ENCODE results near the gene MRC1.

Gene MRC1

DNA sequence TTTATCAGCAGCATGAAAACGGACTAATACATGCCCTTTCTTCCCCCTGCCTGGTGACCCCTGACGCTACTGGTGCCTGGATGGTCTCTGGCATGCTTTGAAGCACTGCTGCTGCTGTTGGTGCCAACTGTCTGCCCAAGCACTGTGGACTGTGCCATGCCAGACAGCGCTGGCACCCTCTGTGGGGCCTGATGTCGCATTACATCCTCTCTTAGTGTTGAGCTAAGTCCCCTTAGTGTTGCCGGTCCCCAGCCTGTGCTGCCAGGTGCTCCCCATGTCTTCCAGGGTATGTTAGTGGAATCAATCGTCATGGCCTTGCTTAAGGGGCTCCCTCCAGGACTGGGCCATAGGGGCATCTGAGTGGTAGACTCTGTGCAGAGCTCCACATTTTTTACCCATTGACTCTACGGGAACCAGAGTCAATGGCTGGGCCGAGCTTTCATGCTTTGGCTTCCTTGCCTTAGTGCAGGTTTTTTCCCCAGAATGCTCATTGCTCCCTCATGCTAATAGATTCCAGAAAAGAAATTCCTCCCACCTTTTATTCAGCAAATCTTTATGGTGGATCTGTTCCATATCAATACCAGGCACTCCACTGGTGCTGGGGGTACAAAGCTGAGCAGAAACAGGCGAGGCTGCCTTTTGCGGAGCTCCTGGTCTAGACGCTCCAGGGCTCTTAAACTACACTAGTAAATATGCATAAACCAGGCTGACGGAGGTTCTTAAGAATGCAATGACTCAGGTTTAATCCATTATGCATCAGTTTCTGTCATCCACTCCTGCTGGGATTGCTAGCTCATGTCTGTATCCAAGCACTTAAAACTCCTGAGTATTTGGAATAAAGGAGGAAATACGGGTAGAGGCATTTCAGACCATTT, 21.8 kb upstream of the MRC1 start:
- Mint-ChIP-seq H3K9me3 (no peaks in the 10 kb centered on the region), H3K4me3 (no peak overlapping the region), H3K36me3 (ENCODE audit: low read depth) (no peaks in the 10 kb centered on the region), H3K27ac (no peak overlapping the region), H3K27me3 (ENCODE audit: low read depth) (peaks cover 4% of the 10 kb centered on the region), H3K4me1 (ENCODE audit: low read depth) (no peaks in the 10 kb centered on the region)
- DNase-seq (ENCODE audit: low spot score): no peak

DNA sequence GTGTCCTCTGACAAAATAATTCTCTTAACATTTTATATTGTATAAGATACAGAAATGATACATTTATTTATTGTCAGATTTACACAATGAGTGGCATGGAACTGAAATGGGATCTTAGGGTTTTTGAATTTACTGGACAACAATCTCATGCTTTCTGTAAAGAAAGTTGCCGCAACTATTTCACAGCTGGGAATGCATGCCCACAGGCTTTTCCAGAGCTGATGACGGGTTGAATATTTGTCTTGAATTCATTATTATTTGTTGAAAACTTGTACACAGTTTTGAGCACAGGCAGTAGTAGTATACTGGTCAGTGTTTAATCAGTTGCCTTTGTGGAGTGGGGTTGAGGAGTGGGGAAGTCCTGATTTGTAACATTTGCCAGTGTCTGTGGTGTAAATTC, 20.5 kb upstream of the MRC1 start:
- H3K27ac Mint-ChIP-seq: no peak overlapping the region
- DNase-seq (ENCODE audit: low spot score): no peak
- peaks cover 4% of the 10 kb centered on the region for H3K27me3 Mint-ChIP-seq (ENCODE audit: low read depth)
- no peaks in the 10 kb centered on the region for H3K9me3 Mint-ChIP-seq
- no peak overlapping the region for H3K4me3 Mint-ChIP-seq
- H3K36me3 Mint-ChIP-seq (ENCODE audit: low read depth): no peaks in the 10 kb centered on the region
- no peaks in the 10 kb centered on the region for H3K4me1 Mint-ChIP-seq (ENCODE audit: low read depth)

DNA sequence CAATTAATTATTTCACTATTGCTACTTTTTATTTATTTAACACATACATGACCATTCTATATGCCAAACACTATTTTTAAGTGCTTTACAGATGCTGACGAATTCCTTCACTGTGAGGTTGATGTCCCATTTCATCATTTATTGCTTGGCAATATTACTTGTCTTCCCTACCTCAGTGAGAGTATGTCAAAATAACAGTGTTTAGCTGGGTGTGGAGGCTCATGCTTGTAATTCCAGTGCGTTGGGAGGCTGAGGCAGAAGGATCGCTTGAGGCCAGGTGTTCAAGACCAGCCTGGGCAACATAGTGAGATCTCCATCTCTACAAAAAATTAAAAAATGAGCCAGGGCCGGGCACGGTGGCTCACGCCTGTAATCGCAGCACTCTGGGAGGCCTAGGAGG, 19.8 kb upstream of the MRC1 start:
- Mint-ChIP-seq H3K27ac (no peak overlapping the region), H3K4me3 (no peak overlapping the region), H3K9me3 (no peaks in the 10 kb centered on the region), H3K27me3 (ENCODE audit: low read depth) (peaks cover 4% of the 10 kb centered on the region), H3K4me1 (ENCODE audit: low read depth) (no peaks in the 10 kb centered on the region), H3K36me3 (ENCODE audit: low read depth) (no peaks in the 10 kb centered on the region)
- DNase-seq (ENCODE audit: low spot score): no peak

DNA sequence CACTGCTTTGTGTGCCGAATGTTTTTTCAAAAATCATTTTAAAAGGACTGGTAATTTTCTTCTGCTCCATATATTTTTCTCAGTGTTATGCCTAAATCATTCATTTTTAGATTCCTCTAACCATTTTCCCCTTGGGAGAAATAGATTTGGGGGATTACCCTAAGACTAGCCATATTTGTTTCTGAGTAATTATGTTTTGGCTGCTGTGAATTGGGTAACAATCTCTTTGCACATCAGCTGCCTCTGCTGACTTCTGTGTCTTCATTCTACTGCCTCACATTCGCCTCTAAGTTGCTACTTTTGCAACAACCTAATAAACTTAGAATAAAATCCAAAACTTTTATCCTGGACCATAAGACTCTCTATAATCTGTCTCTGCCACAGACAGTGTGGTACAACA, 18.5 kb upstream of the MRC1 start:
- peaks cover 2% of the 10 kb centered on the region for H3K27me3 Mint-ChIP-seq (ENCODE audit: low read depth)
- H3K36me3 Mint-ChIP-seq (ENCODE audit: low read depth): no peaks in the 10 kb centered on the region
- H3K27ac Mint-ChIP-seq: no peak overlapping the region
- no peaks in the 10 kb centered on the region for H3K9me3 Mint-ChIP-seq
- H3K4me1 Mint-ChIP-seq (ENCODE audit: low read depth): no peaks in the 10 kb centered on the region
- H3K4me3 Mint-ChIP-seq: no peak overlapping the region
- DNase-seq (ENCODE audit: low spot score): no peak

DNA sequence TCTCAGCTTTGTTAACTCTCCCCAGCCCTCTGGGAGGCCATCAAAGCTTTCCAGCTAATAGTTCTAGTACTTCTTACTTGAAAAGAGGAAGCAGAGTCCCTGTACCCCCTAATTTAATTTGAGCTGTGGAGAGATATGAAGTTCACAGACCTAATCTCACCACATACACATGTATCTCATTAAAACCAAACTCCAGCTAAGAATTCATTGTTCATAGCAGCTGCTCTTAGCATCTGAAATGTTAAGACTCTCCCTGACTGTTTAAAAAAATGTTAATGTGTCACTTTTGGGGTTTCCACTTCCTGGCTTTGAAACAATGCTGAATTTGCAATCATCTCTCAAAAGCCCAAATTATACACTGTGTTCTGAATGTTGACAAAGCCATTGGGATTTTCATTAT, 16.2 kb upstream of the MRC1 start:
- Mint-ChIP-seq H3K36me3 (ENCODE audit: low read depth) (no peaks in the 10 kb centered on the region), H3K27me3 (ENCODE audit: low read depth) (no peaks in the 10 kb centered on the region), H3K27ac (no peak overlapping the region), H3K4me1 (ENCODE audit: low read depth) (no peaks in the 10 kb centered on the region), H3K9me3 (no peaks in the 10 kb centered on the region), H3K4me3 (no peak overlapping the region)
- no peak for DNase-seq (ENCODE audit: low spot score)

DNA sequence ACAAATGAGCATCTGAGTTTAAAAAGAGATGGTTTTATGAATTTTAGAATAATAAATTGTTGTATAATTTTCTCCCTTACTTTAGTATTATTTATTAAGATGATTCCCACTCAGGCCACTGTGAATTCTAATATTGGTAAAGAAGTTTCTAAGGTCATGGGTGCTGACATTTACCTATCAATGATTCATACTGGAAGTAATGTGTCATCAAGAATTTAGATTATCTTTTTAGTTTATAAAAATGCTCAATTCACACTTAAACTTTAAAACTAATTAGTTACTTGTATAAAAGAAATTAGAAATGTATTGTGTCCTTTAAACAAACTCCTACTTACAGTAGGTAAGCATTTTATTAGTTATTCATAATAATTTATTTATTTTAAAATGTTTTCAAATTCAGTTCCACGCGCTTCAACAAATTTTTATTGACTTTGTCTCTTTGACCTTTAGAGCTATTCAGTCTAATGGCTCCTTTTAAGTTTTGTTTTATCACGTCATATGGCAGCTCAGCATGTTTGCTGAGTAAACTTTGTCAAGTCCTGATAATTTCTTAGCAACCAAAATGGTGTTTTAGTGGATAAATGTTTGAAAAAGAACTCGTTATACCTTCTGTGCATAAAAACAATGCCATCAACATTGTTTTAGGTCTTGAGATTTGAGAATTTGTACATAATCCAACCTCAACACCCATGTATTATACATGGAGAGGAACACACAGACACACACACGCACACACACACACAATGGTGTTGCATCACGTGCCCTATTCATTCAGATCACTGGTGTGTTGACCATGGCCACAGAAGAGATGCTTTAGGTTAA, 15.1 kb upstream of the MRC1 start:
- Mint-ChIP-seq H3K36me3 (ENCODE audit: low read depth) (no peaks in the 10 kb centered on the region), H3K4me1 (ENCODE audit: low read depth) (no peaks in the 10 kb centered on the region), H3K9me3 (no peaks in the 10 kb centered on the region), H3K27ac (no peak overlapping the region), H3K4me3 (no peak overlapping the region), H3K27me3 (ENCODE audit: low read depth) (no peaks in the 10 kb centered on the region)
- no peak for DNase-seq (ENCODE audit: low spot score)

DNA sequence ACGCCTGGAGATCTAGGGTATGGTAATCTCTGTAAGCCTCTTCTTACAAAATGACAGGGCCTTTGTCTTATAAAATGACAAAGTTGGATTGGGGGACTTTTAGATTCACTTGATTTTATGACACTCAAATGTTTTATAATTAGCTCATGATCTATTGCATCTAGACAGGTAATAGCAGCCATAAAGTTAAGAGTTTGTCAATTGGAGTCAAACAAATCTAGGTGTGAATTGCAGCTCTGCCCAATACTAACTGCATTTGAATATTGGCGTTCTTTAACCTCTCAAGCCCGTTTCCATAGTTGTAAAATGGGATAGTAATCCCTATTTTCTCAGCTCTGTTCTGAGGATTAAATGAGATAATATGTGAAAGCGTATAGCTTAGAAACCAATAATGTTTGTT, 14.1 kb upstream of the MRC1 start:
- Mint-ChIP-seq H3K9me3 (no peaks in the 10 kb centered on the region), H3K36me3 (ENCODE audit: low read depth) (no peaks in the 10 kb centered on the region), H3K27ac (no peak overlapping the region), H3K4me3 (no peak overlapping the region), H3K4me1 (ENCODE audit: low read depth) (no peaks in the 10 kb centered on the region), H3K27me3 (ENCODE audit: low read depth) (no peaks in the 10 kb centered on the region)
- DNase-seq (ENCODE audit: low spot score): no peak

DNA sequence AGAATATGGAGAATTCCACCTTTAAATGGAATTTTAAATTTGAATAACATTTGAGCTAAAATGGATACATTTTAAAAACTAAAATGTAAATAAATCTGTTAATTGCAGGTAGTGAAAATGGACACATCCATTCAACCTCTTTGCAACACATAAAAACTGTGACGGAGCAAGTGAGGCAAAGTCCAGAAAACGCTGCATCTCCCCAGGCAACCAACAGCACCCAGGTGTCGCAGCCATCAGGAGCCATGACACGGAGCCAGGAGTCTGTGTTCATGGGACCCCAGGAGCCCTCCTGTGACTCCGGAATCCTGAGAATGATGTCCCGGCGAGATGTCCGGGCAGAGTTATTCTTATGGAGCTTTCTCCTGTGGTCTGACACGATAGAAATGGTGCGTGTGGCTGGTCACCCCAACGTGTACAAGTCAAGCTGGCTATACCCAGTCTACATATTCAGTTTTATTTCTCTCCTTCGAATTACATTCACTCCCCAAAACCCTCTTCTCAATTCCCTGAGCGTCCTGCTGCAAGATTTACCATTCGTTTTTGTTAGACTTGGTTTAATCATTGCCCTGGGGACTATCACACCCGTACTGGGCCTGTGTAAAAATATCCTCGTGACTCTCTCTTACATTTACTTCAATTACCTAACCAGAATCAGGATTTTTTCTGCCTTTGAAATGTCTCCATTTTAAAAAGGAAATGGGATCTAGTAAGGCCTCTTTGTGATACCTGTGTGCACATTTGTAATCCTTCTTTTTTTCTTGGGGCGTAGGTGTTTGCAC, 13.1 kb upstream of the MRC1 start:
- DNase-seq (ENCODE audit: low spot score): no peak
- Mint-ChIP-seq H3K36me3 (ENCODE audit: low read depth) (no peaks in the 10 kb centered on the region), H3K4me1 (ENCODE audit: low read depth) (no peaks in the 10 kb centered on the region), H3K27ac (no peak overlapping the region), H3K4me3 (no peak overlapping the region), H3K9me3 (no peaks in the 10 kb centered on the region), H3K27me3 (ENCODE audit: low read depth) (no peaks in the 10 kb centered on the region)

DNA sequence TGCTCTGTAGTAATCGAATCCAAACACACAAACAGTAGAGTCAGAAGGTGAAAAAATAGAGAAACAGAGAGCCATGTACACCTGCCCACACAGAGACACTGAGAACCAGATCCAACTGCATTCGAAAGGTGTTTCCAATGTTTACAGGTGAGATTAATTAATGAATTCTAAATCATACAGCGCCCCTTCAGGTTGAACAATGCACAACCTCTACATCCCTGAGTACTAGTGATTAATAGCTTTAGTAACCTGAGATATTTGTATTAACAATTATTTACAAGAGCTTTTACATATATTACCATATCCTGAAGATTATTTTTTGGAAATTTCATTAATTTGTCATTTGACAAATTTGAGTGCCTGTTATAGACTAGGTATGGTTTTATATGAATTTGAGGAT, 7.6 kb upstream of the MRC1 start:
- Mint-ChIP-seq H3K4me3 (no peak overlapping the region), H3K27me3 (ENCODE audit: low read depth) (no peaks in the 10 kb centered on the region), H3K9me3 (no peaks in the 10 kb centered on the region), H3K27ac (no peak overlapping the region), H3K36me3 (ENCODE audit: low read depth) (no peaks in the 10 kb centered on the region), H3K4me1 (ENCODE audit: low read depth) (peaks cover 2% of the 10 kb centered on the region)
- DNase-seq (ENCODE audit: low spot score): no peak

DNA sequence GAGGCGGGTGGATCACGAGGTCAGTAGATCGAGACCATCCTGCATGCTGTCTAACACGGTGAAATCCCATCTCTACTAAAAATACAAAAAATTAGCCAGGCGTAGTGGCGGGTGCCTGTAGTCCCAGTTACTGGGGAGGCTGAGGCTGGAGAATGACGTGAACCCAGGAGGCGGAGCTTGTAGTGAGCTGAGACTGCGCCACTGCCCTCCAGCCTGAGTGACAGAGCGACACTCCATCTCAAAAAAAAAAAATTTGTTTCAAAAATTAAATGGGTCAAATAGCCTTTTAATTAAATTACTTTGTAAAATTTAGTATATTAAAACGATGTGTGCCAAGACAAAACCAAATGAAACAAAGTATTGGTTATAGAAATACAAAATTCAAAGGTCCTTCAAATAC, 6.8 kb upstream of the MRC1 start:
- no peaks in the 10 kb centered on the region for H3K36me3 Mint-ChIP-seq (ENCODE audit: low read depth)
- DNase-seq (ENCODE audit: low spot score): no peak
- no peak overlapping the region for H3K27ac Mint-ChIP-seq
- H3K9me3 Mint-ChIP-seq: no peaks in the 10 kb centered on the region
- H3K27me3 Mint-ChIP-seq (ENCODE audit: low read depth): no peaks in the 10 kb centered on the region
- peaks cover 2% of the 10 kb centered on the region for H3K4me1 Mint-ChIP-seq (ENCODE audit: low read depth)
- H3K4me3 Mint-ChIP-seq: no peak overlapping the region

DNA sequence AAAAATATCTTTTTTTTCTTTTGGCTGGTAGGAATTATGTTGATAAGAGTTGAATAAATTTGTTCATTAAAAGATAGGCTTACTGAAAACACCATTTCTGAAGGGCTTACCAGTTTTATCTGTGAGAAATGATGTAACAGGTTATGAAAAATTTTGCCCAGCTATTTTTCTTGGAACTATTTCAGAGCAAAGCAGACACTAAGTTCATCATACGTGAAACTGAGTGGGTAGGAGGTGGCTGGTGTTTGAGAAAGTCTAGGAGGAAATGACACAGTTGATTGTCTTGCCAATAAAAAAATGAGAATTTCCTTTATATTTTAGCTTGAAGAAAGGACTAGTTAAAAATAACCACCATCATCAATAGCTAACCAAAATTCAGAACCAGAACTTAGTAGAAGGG, 6.2 kb upstream of the MRC1 start:
- Mint-ChIP-seq H3K27ac (no peak overlapping the region), H3K4me1 (ENCODE audit: low read depth) (peaks cover 2% of the 10 kb centered on the region), H3K27me3 (ENCODE audit: low read depth) (no peaks in the 10 kb centered on the region), H3K4me3 (no peak overlapping the region), H3K36me3 (ENCODE audit: low read depth) (no peaks in the 10 kb centered on the region), H3K9me3 (no peaks in the 10 kb centered on the region)
- no peak for DNase-seq (ENCODE audit: low spot score)

DNA sequence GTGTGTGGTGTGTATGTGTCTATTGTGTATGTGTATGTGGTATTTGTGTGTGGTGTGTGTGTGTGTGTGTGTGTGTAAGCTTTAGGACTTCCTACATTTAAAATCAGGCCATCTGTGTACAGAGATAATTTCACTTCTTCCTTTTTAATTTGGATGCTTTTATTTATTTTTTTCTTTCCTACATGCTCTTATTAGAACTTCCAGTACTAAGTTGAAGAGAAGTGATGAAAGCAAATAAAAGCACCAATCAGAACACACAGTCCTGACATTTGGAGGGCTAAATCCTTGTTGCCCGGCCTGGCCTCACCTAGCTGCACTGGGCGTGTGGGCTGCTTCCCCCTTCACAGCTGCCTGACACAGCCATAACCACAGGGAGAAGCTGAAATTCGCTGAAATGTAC, 3.8 kb upstream of the MRC1 start:
- Mint-ChIP-seq H3K4me3 (no peak overlapping the region), H3K36me3 (ENCODE audit: low read depth) (no peaks in the 10 kb centered on the region), H3K9me3 (no peaks in the 10 kb centered on the region), H3K27me3 (ENCODE audit: low read depth) (peaks cover 9% of the 10 kb centered on the region), H3K27ac (no peak overlapping the region), H3K4me1 (ENCODE audit: low read depth) (peaks cover 2% of the 10 kb centered on the region)
- no peak for DNase-seq (ENCODE audit: low spot score)

DNA sequence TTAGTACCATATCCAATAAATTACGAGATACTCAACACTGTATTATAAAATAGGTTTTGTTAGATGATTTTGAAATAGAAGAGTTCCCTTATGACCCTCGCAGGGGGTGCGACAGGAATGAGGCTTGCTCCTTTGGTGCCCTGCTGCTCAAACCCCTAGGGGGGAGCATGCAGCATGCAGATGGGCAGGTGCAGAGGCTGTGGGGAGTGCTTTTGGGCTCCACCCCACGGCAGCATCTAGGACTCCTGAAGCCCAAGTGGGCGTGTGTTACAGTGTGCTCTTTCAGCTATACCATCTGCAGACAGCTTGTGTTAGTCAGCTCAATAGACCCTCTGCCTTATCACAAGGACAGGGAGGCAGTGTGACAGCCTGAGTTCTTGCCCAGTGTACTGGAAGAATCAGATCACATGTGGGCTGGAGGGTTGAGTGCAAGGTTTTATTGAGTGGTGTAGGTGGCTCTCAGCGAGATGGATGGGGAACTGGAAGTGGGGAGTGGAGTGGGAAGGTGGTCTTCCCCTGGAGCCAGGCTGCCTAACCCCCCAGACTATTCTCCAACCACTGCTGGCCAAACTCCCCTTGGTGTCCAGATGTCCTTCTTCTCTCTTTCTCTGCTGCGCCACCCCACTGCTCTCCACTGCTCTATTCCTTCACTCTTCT, 3.1 kb upstream of the MRC1 start:
- no peak for DNase-seq (ENCODE audit: low spot score)
- Mint-ChIP-seq H3K4me3 (no peak overlapping the region), H3K9me3 (no peaks in the 10 kb centered on the region), H3K27me3 (ENCODE audit: low read depth) (peaks cover 10% of the 10 kb centered on the region), H3K4me1 (ENCODE audit: low read depth) (peaks cover 2% of the 10 kb centered on the region), H3K27ac (no peak overlapping the region), H3K36me3 (ENCODE audit: low read depth) (no peaks in the 10 kb centered on the region)
